ENCODE measurements around the gene SMG1.
"Not testable (repeated sequence)": the region's sequence is repeated elsewhere in the genome, so short reads cannot be mapped to it uniquely, and the experiment has no call there.

Gene SMG1

DNA sequence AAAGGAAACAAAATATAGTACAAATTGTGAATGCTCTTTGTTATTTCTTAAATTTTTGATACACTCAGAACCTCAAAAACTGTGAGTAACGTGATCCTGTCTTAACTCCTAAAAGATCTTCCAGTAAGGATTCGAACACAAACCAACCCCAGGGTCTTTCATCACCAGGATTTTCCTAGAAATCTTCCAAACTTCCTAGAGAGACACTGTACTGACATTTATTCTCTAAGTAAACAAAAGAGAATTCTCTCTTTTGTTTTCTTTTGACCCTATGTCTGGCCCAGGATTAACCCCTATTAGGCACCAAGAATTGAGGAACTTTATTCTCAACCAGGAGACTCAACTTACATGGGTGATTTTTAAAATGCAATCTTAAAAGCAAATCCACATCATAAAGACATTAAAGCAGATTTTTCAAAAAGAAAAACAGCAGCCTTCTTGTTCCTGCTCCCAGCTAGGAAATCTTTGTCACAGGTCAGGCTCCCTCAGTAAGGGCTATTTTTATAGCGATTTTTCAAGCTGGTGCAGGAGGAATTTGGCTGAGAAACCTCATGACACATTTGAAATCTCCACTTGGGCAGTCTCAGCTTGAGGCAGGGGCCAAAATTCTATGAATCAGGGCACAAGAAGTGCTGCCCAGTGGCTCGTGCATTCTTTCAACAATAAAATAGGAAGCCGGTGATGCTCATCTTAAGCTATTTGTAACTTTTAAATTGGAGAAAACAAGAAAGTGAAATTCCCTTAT is 6.2 kb upstream of the SMG1 start:
- DNase-seq (ENCODE audit: low read depth) = peak; percentile 75
- no peak for TF ChIP-seq CTCF (conservative IDR thresholded peaks at IDR 0.05; ENCODE audit: low read length)
- no peak overlapping the region for H3K4me3 ChIP-seq (ENCODE audit: low read length)

DNA sequence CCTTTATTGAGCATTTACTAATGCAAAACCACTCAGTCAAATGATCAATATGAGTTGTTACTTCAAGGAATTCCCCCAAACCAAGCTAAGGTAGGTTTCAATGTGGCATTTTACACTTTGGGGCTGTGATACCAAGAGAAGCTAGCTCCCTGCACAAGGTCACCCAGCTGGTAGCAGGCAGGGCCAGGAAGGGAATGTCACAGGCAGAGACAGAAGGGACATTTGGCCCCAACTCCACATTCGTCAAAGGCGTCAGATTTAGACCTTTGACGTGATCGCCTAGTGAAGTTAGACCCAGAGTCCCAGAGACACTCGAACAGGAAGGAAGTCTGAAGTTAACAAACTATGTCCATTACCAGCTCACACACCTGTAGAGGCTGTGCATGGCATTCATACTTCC is 5.5 kb upstream of the SMG1 start:
- TF ChIP-seq CTCF (conservative IDR thresholded peaks at IDR 0.05; ENCODE audit: low read length) = no peak
- no peak overlapping the region for H3K4me3 ChIP-seq (ENCODE audit: low read length)
- DNase-seq (ENCODE audit: low read depth) = no peak

DNA sequence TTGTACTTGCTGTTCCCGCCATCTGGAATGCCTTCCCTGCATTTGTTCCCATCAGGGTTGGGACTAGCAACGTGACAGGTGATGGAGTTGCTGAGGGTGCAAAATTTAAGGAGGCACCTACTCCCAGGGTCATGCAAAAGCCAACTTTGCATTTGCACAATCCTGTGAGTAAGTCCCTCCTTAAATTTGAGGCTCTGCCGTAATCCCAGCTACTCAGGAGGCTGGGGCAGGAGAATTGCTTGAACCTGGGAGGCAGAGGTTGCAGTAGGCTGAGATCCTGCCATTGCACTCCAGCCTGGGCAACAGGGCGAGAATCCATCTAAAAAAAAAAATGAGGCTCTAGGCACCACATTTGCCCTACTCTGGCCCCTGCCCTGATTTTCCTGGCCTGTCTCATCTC is 3.9 kb upstream of the SMG1 start:
- DNase-seq (ENCODE audit: low read depth); H3K4me3 ChIP-seq (ENCODE audit: low read length): not testable (repeated sequence)

DNA sequence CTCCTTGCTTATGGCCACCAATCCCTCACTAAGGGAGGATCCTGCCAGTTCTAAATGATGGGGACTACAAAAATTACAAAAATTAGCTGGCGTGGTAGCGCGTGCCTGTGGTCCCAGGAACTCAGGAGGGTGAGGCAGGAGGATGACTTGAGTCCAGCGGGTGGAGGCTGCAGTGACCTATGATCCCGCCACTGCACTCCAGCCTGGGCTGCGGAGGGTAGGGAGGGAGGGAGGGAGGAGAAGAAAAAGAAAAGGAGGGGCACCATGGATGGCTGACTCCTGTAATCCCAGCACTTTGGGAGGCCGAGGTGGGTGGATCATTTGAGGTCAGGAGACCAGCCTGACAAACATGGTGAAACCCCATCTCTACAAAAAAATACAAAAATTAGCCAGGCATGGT is 1.9 kb upstream of the SMG1 start:
- H3K4me3 ChIP-seq (ENCODE audit: low read length); DNase-seq (ENCODE audit: low read depth): not testable (repeated sequence)

DNA sequence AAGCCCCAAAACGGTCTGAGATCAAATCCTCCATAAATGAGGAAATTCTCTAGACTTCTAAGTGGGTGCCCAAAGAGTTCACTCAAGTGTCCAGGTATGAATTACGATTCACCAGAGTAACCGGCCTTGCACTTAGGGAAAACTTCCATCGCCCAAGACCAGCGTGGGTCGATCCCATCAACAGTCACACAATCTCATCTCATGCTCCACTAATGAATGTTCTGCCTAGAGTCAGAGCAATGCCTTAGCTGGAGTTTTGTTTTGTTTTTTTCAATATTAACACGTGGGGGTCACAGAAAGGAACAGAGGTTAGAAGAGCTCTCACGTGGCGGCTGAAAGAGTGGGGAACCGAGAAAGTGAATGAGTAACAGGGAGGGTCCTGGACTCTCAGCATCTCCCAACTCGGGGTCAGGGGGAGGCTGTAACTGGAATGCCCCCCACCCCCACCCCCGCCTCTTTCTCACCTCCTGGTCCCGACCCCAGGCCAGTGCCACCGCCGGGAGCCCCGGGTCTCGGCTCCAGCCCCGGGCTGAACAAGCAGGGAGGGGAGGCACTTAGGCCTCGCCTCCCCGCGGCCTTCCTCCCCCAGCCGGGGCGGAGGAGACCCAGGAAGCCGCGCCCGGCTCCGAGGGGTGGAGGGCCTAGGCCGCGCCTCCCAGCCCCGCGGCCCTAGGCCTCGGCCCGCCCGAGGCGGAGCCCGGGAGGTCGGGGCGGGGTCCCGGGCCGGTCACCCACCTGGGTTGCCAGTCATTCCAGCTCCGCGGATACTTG is 808 bp downstream of the SMG1 start:
- DNase-seq (ENCODE audit: low read depth) = peak; percentile 22
- peak overlapping the region; percentile 72 for H3K4me3 ChIP-seq (ENCODE audit: low read length)

GRCh38 chr16:18923935-18924334 is 2.3 kb downstream of the SMG1 start:
- not testable (repeated sequence) for DNase-seq (ENCODE audit: low read depth); H3K4me3 ChIP-seq (ENCODE audit: low read length)

DNA sequence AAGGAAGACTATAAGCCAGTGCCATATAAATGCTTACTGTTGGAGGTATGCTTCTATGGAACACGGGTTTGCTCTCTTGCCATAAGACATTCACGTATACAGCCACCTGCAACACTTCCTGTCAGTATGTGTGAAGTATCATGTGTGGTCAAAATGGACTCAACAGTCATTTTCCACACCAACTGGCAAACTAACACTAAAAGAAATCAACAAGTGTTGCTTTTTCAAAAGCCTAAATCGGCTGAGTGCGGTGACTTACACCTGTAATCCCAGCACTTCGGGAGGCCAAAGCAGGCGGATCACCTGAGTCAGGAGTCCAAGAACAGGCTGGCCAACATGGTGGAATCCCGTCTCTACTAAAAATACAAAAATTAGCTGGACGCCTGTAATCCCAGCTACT is 3.1 kb downstream of the SMG1 start:
- H3K4me3 ChIP-seq (ENCODE audit: low read length); DNase-seq (ENCODE audit: low read depth): not testable (repeated sequence)

DNA sequence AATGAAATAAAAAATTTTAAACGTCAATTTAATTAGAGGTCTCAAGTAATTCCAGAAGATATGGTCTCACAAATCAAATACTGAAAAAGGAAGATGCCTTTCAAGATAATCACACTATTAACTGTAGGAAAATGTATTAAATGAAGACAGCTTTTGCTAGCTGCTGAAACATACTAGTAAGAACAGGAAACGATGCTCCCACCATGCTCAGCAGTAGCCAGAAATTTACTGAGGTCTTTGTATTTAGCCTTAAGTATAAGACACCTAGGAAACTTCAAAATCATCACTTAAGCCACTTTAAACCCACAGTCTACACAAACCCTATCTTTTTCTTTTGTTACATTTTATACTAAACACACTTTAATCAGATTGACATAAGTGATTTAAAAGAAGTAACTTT is 16.6 kb downstream of the SMG1 start:
- not testable (repeated sequence) for H3K4me3 ChIP-seq (ENCODE audit: low read length); DNase-seq (ENCODE audit: low read depth)

DNA sequence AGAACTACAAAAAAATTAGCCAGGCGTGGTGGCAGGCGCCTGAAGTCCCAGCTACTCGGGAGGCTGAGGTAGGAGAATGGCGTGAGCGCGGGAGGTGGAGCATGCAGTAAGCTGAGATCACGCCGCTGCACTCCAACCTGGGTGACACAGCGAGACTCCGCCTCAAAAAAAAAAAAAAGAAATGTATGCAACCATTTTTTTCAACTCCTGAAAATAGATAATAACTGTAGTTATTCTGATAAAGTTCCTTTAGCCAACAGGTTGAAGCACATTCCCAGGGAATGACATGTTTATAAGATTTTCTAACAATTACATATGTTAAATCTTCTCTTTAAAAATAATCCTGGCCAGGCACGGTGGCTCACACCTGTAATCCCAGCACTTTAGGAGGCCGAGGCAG is 17.5 kb downstream of the SMG1 start:
- not testable (repeated sequence) for DNase-seq (ENCODE audit: low read depth)

GRCh38 chr16:18902778-18903177 is 23.4 kb downstream of the SMG1 start:
- not testable (repeated sequence) for H3K4me3 ChIP-seq (ENCODE audit: low read length); DNase-seq (ENCODE audit: low read depth)

More for the DNA sequence above, 17.5 kb downstream of the SMG1 start:
- H3K4me3 ChIP-seq (ENCODE audit: low read length) = not testable (repeated sequence)

GRCh38 chr16:18902044-18902443 is 24.2 kb downstream of the SMG1 start:
- not testable (repeated sequence) for H3K4me3 ChIP-seq (ENCODE audit: low read length); DNase-seq (ENCODE audit: low read depth)

DNA sequence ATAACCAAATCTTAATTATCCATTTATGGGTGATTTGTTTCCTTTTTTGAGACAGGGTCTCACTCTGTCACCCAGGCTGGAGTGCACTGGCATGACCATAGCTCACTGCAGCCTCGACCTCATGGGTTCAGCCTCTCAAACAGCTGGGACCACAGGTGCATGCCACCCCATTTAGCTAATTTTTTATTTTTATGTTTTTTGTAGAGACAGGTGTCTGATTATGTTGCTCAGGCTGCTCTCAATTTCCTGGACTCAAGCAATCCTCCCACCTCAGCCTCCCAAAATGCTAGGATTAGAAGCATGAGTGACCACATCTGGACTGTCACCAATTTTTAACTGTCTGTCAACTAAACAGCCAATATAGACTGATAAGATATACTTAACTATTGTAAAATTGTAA is 25.0 kb downstream of the SMG1 start:
- not testable (repeated sequence) for DNase-seq (ENCODE audit: low read depth)

DNA sequence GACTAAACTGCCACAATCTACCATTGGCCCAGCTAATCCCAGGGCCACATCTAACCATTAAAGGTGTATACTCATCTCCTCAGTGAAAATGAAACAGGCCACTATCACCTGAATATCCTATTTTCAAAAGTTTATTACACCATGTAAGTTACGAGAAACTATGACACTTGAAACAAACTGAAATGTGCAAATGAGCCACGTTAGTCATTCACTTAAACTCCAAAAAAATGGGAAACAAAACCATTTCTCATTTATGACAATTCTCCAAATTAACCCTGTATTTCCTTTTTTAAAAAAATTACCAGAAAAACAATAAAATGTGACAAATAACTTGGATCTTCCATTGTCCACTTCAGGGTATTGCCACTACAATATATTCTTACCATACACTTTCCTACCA is 41.8 kb downstream of the SMG1 start:
- H3K4me3 ChIP-seq (ENCODE audit: low read length); DNase-seq (ENCODE audit: low read depth): not testable (repeated sequence)

More for the DNA sequence above, 25.0 kb downstream of the SMG1 start:
- H3K4me3 ChIP-seq (ENCODE audit: low read length) = not testable (repeated sequence)

DNA sequence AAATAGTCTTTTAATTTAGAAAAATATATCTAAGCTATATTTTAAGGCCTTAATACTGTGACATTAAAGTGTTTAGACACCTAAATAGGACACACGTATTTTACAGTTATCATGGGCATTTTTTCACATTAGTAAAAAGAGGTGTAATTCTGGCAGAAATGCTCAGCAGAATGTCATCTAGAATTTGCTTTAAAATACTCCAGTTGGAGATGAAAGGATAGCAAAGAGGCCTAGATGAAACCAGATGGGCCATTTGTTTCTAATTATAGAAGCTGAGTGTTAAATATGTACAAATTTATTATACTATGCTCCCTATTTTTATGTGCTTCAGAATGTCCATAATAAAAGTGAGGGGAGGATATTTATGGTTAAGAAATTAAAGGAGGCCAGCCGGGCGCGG is 48.5 kb downstream of the SMG1 start:
- not testable (repeated sequence) for H3K4me3 ChIP-seq (ENCODE audit: low read length); DNase-seq (ENCODE audit: low read depth)

DNA sequence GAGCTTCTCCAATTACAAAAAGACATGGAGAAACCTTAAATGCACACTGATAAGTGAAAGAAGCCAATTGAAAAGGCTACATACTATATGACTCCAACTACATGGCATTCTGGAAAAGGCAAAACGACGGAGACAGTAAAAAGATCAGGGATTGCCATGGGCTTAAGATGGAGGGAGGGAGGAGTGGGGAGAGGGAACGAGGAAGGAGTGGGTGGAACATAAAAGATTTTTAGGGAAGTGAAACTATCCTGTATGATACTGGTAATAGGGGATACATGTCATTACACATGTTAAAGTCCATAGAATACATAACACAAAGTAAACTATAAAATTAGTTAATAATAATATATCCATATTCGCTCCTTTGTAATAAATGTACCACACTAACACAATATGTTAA is 48.9 kb downstream of the SMG1 start:
- not testable (repeated sequence) for DNase-seq (ENCODE audit: low read depth); H3K4me3 ChIP-seq (ENCODE audit: low read length)

DNA sequence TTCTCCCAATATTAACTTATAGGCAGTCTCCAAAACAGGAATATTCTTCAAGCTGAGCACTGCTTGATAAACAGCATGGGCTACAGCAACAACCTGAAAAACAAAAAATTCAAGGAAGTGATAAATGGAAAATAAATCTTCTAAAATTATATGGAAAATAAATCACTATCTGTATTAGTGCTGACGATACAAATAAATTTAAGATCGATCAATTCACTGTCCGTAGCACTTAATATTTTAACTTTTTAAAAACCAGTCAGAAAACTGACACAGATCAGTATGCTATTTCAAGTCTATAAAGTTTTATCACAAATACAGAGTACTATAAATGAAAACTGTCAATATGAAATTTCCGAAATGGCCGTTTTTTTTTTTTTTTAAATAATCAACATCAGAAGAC is 49.9 kb downstream of the SMG1 start:
- H3K4me3 ChIP-seq (ENCODE audit: low read length); DNase-seq (ENCODE audit: low read depth): not testable (repeated sequence)

DNA sequence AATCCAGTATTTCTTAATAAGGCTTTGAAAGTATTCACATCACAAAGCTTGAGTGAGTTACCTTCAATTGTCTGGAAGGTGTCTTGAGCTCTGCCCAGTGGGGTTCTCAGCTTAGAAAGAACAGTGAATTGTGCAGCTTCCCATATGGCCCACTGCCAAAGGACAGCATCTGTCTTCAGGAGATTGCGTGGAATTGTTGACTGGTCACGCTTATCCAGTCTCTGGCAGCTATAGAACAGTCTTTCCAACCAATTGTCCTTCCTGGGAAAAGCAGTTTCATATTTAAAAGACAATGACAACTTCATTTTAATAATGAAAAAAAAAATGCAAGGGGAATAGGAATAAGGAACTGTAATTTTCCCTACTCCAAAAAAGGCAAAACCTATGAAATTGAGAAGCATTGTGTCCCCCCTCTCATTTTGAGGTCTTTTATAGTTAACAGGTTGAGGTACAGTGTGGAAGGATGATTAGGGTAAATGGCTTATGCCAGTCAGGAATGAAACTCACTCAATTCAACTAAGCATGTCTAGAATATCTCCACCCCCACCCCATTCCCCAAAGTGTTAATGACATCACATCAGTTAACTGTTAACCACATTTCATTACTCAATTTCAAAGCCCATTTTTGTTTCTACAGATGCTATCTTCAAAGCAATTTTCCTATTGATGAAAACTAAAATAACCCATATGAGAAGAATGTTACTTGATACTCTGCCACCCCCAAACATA is 57.0 kb downstream of the SMG1 start:
- DNase-seq (ENCODE audit: low read depth) = peak; percentile 45
- H3K4me3 ChIP-seq (ENCODE audit: low read length) = not testable (repeated sequence)
